Fibroblast of skin of left quadriceps (primary cell): ENCODE results near the gene BCCIP.

Source experiments
- DNase-seq, 2 experiments: peaks; one replicate each; pipeline ENCODE4 v3.0.0-alpha.2; 2013; ENCODE audit warnings: low read depth in 2 of 2

Gene BCCIP

GRCh38 chr10:125822878-125823662 lies at the start of gene BCCIP, which contains the start of gene UROS:
TSS of gene BCCIP (plus strand) at chr10:125823546. CDS start at chr10:125823558, 12 bp downstream.
TSS of gene UROS (minus strand) at chr10:125823258. CDS start at chr10:125816499, 6,759 bp downstream.
- peak; percentile 78 to 80 for DNase-seq

- no peak for DNase-seq
These were observed 49.4 kb upstream of the BCCIP start for GRCh38 chr10:125773687-125774543.

- no peak for DNase-seq
These were observed 48.7 kb upstream of the BCCIP start for GRCh38 chr10:125774581-125775191.

GRCh38 chr10:125775491-125776106 lies 47.7 kb upstream of the BCCIP start, which contains the start of gene MMP21:
TSS of gene MMP21 (minus strand) at chr10:125775821. CDS start at chr10:125775821, 0 bp downstream.
- DNase-seq, result no peak

GRCh38 chr10:125777806-125778205 lies 45.5 kb upstream of the BCCIP start:
- DNase-seq, result no peak

- no peak for DNase-seq
These were observed 44.8 kb upstream of the BCCIP start for GRCh38 chr10:125778556-125778955.

- DNase-seq, result no peak
These were observed 43.7 kb upstream of the BCCIP start for GRCh38 chr10:125779403-125780327.

- DNase-seq, result no peak
These were observed 42.0 kb upstream of the BCCIP start for GRCh38 chr10:125781374-125781773.

GRCh38 chr10:125782054-125782453 lies 41.3 kb upstream of the BCCIP start:
- no peak for DNase-seq

- DNase-seq, result no peak
These were observed 40.7 kb upstream of the BCCIP start for GRCh38 chr10:125782616-125783015.

- no peak for DNase-seq
These were observed 39.9 kb upstream of the BCCIP start for GRCh38 chr10:125783408-125783807.

- DNase-seq, result no peak
These were observed 39.4 kb upstream of the BCCIP start for GRCh38 chr10:125783957-125784356.

- DNase-seq, result no peak
These were observed 37.6 kb upstream of the BCCIP start for GRCh38 chr10:125785791-125786190.

GRCh38 chr10:125788156-125789034 lies 35.0 kb upstream of the BCCIP start:
- DNase-seq, result no peak

GRCh38 chr10:125792342-125793300 lies 30.7 kb upstream of the BCCIP start:
- DNase-seq, result no peak

GRCh38 chr10:125795128-125795527 lies 28.2 kb upstream of the BCCIP start:
- DNase-seq, result no peak

GRCh38 chr10:125795637-125796190 lies 27.6 kb upstream of the BCCIP start:
- no peak for DNase-seq

GRCh38 chr10:125797424-125797823 lies 25.9 kb upstream of the BCCIP start:
- DNase-seq, result no peak
